ENCODE results near the gene MTAP. TPM values are rescaled to one million over a fixed set of nuclear protein-coding genes. Genes with fewer than 3 reads are reported as not detected.
"Not testable (repeated sequence)": the region's sequence is repeated elsewhere in the genome, so short reads cannot be mapped to it uniquely, and the experiment has no call there.

The MTAP gene
- total RNA-seq, 1 donor, result 36.7 TPM

DNA sequence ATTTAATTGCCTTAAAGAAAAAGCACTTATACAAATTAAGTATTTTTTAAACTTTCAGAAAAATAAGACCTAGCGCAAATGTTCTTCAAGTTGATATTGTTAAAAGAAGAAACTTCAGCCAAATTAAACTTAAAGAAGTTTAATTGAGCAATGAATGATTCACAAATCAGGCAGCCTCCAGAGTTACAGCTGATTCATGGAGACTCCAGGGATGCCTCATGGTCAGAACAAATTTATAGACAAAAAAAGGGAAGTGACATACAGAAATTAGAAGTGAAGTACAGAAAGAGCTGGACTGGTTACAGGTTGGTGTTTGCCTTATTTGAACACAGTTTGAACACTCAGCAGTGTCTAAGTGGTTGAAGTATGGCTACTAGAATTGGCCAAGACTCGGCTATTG, 131.4 kb downstream of the MTAP start:
- TF ChIP-seq, protein P1, sequence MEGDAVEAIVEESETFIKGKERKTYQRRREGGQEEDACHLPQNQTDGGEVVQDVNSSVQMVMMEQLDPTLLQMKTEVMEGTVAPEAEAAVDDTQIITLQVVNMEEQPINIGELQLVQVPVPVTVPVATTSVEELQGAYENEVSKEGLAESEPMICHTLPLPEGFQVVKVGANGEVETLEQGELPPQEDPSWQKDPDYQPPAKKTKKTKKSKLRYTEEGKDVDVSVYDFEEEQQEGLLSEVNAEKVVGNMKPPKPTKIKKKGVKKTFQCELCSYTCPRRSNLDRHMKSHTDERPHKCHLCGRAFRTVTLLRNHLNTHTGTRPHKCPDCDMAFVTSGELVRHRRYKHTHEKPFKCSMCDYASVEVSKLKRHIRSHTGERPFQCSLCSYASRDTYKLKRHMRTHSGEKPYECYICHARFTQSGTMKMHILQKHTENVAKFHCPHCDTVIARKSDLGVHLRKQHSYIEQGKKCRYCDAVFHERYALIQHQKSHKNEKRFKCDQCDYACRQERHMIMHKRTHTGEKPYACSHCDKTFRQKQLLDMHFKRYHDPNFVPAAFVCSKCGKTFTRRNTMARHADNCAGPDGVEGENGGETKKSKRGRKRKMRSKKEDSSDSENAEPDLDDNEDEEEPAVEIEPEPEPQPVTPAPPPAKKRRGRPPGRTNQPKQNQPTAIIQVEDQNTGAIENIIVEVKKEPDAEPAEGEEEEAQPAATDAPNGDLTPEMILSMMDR (IDR thresholded peaks at IDR 0.05; ENCODE audit: insufficient read depth, low read depth, low read length), result no peak
- no peak overlapping the region for H3K4me3 ChIP-seq (ENCODE audit: low read depth, low read length)
- DNase-seq (ENCODE audit: low read depth), result no peak

DNA sequence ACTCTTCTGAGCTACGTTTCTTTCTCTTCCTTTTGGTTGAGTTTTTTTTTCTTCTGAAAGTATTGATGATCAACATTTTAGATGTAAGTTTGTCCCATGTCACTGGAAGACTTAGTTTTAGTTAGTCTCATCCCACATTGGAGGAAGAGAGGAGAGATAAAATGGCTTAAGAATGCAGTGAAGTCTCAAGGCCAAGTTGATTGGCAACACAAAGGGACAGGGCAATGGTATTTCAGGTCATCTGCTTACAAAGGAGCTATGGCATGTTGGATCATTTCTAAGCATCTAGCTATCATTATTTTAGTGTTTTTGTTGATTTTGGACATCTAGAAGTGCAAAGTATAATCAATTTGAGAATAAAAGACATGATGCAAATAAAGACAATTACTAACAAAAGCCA, 133.2 kb downstream of the MTAP start:
- DNase-seq (ENCODE audit: low read depth), result no peak
- TF ChIP-seq, protein P1 (IDR thresholded peaks at IDR 0.05; ENCODE audit: insufficient read depth, low read depth, low read length), result no peak
- H3K4me3 ChIP-seq (ENCODE audit: low read depth, low read length), result no peak overlapping the region

DNA sequence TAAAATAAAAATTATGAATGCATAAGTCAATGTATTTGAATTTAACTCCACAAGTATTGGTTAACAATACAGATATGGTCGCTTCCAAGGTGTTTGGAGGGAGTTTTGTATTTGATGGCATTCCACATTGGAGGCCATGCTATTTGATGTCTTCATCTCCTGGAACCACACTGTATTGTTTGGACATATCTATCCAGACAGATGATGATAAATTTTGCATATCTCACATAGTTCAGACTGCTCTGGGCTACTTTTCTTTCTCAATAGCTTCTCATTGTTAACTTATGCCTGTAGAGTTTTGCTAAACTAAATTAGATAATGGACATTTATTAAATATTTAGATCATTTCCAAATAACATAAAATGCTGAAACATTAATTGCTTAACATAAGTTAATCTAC, 133.7 kb downstream of the MTAP start:
- no peak overlapping the region for H3K4me3 ChIP-seq (ENCODE audit: low read depth, low read length)
- DNase-seq (ENCODE audit: low read depth), result no peak
- TF ChIP-seq, protein P1 (IDR thresholded peaks at IDR 0.05; ENCODE audit: insufficient read depth, low read depth, low read length), result no peak

DNA sequence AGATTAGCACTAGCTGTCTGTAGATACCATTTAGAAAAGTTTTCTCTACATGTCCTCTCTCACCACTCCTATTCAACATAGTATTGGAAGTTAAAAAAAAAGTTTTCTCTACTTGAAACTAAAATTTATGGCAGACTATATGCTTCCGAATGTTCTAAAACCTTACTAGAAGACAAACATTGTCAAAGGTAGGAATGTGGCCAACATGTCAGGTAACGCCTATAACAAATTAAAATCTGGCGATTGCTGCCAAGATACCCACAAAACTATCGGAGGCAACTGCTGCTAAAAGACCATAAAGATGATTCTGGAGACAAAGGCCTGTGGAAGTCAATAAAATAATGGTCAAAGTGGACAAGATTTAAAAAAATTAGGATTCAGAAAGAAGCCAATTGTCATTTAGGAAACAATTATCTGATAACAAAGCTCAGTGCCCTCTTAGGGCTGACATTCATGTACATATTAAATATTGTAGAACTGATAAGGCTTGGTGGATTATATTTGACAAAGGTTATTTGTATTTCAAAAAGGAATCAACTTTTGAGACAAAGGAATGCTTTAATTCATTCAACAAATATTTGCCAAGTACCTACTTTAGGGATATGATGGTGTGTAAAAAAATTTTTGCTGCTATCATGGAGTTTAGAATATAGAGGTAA, 139.0 kb downstream of the MTAP start:
- TF ChIP-seq, protein P1 (IDR thresholded peaks at IDR 0.05; ENCODE audit: insufficient read depth, low read depth, low read length), result no peak
- no peak for DNase-seq (ENCODE audit: low read depth)
- no peak overlapping the region for H3K4me3 ChIP-seq (ENCODE audit: low read depth, low read length)

DNA sequence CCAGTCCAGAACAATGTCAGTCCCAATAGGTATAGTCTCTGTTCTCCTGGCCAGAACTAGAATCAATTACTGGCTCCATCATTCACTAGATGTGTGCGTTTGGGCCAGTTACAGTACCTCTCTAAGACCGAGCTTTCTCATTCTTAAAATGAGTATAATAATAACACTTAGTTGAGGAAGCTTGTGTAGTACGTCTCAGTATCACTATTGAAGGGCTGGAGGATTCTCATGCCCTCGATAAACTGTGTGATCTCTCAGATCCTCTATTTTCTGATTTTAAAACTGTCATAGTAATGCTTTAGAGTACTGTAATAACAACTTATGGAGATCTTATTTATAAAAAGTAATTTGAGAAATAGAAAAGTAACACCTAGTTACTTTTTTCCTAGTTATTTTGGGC, 141.0 kb downstream of the MTAP start:
- no peak overlapping the region for H3K4me3 ChIP-seq (ENCODE audit: low read depth, low read length)
- TF ChIP-seq, protein P1 (IDR thresholded peaks at IDR 0.05; ENCODE audit: insufficient read depth, low read depth, low read length), result no peak
- DNase-seq (ENCODE audit: low read depth), result no peak

DNA sequence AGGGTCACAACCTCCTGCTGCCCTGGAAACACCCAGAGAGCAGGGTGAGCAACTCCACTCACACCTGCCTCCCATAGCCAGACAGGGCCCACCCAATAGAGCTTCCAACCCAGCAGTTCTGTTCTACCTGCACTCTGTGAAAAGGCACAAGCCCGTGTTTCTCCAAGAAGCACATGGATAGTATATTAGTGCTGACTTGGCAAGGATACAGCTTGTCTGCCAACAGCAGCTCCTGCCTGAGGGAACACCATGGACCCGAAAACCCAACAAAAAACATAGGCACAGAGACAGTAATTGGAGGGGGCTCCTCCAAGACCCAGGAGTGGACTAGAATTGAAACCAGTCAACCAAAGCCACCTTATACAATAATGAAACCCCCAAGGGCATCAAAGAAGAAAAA, 143.2 kb downstream of the MTAP start:
- H3K4me3 ChIP-seq (ENCODE audit: low read depth, low read length), result no peak overlapping the region
- no peak for DNase-seq (ENCODE audit: low read depth)
- TF ChIP-seq, protein P1 (IDR thresholded peaks at IDR 0.05; ENCODE audit: insufficient read depth, low read depth, low read length), result no peak

DNA sequence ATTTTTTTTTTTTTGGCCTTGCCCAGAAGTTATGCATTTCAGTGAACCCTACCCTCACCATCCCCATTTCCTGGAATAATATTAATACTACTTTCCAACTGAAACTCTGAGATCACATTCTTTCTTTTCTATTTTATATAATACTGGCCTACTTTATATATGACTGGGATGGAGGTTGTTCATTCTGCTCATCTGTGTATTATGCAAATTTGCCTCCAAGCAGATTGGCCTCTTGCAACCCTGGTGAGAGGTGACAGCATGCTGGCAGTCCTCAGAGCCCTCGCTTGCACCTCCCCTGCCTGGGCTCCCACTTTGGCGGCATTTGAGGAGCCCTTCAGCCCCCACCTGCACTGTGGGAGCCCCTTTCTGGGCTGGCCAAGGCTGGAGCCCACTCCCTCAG, 156.4 kb downstream of the MTAP start:
- DNase-seq (ENCODE audit: low read depth), result no peak
- no peak overlapping the region for H3K4me3 ChIP-seq (ENCODE audit: low read depth, low read length)
- TF ChIP-seq, protein P1 (IDR thresholded peaks at IDR 0.05; ENCODE audit: insufficient read depth, low read depth, low read length), result no peak

DNA sequence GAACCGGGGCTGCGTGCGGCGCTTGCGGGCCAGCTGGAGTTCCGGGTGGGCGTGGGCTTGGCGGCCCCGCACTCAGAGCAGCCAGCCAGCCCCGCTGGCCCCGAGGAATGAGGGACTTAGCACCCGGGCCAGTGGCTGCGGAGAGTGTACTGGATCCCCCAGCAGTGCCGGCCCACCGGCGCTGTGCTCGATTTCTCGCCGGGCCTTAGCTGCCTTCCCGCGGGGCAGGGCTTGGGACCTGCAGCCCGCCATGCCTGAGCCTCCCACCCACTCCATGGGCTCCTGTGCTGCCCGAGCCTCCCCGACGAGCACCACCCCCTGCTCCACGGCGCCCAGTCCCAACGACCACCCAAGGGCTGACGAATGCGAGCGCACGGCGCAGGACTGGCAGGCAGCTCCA, 156.8 kb downstream of the MTAP start:
- not testable (repeated sequence) for DNase-seq (ENCODE audit: low read depth); H3K4me3 ChIP-seq (ENCODE audit: low read depth, low read length)

Measured in fibroblast of villous mesenchyme (primary cell).